HG02938 (cell line): ENCODE data around the gene BANP.
A peak's percentile ranks its signal among the peaks of the same experiment; 100 is the strongest.
"Not testable (repeated sequence)": the region's sequence is repeated elsewhere in the genome, so short reads cannot be mapped to it uniquely, and the experiment has no call there.

Experiments used
- ATAC-seq: cut with Tn5 transposase; IDR thresholded peaks from one replicate; pipeline ENCODE4 v1.9.1; 2021; ENCODE audit warnings: mild to moderate bottlenecking, moderate library complexity; ENCODE audit not compliant: unreplicated experiment

The BANP gene

GRCh38 chr16:88043208-88043910, 92.1 kb downstream of the BANP start:
- ATAC-seq: not testable (repeated sequence)

- peak; percentile 65 for ATAC-seq
Observed at GRCh38 chr16:88044121-88044581, 92.9 kb downstream of the BANP start.

- ATAC-seq: not testable (repeated sequence)
Observed at GRCh38 chr16:88045361-88045760, 94.1 kb downstream of the BANP start.

GRCh38 chr16:88045820-88046303, 94.6 kb downstream of the BANP start:
- peak; percentile 78 for ATAC-seq

GRCh38 chr16:88047462-88047861, 96.2 kb downstream of the BANP start:
- ATAC-seq: no peak

GRCh38 chr16:88048985-88049384, 97.8 kb downstream of the BANP start:
- ATAC-seq: no peak

- ATAC-seq: no peak
Observed at GRCh38 chr16:88049561-88050545, 98.6 kb downstream of the BANP start.

- no peak for ATAC-seq
Observed at GRCh38 chr16:88050952-88051660, 99.9 kb downstream of the BANP start.

- ATAC-seq: no peak
Observed at GRCh38 chr16:88052661-88053060, 101.4 kb downstream of the BANP start.

GRCh38 chr16:88053479-88053878, 102.2 kb downstream of the BANP start:
- ATAC-seq: not testable (repeated sequence)

- ATAC-seq: no peak
Observed at GRCh38 chr16:88055356-88055755, 104.1 kb downstream of the BANP start.

- ATAC-seq: no peak
Observed at GRCh38 chr16:88056212-88056611, 105.0 kb downstream of the BANP start.

- no peak for ATAC-seq
Observed at GRCh38 chr16:88057656-88058055, 106.4 kb downstream of the BANP start.

- no peak for ATAC-seq
Observed at GRCh38 chr16:88058136-88058535, 106.9 kb downstream of the BANP start.

- ATAC-seq: no peak
Observed at GRCh38 chr16:88058817-88059216, 107.6 kb downstream of the BANP start.

- ATAC-seq: no peak
Observed at GRCh38 chr16:88059701-88060386, 108.6 kb downstream of the BANP start.

GRCh38 chr16:88060524-88061219, 109.4 kb downstream of the BANP start:
- no peak for ATAC-seq

- ATAC-seq: no peak
Observed at GRCh38 chr16:88061346-88062110, 110.3 kb downstream of the BANP start.
